Hepatocyte (in vitro differentiated cells): Measurements from ENCODE around the gene PTPRD. TPM values are rescaled to one million over a fixed set of nuclear protein-coding genes. Genes with fewer than 3 reads are reported as not detected.

Source experiments
- DNase-seq: peaks from one replicate; pipeline ENCODE4 v3.0.0-alpha.2; 2016; ENCODE audit warnings: low spot score
- H2AFZ ChIP-seq: fragments of 200-600 bp; sonication (generic); 2 replicates; pipeline ENCODE4 v1.6.0; 2016; ENCODE audit warnings: antibody characterized with exemption, mild to moderate bottlenecking
- H3K27ac ChIP-seq: fragments of 200-600 bp; sonication (generic); 2 replicates; pipeline ENCODE4 v1.5.1; 2016; ENCODE audit warnings: mild to moderate bottlenecking
- H3K27me3 ChIP-seq: fragments of 200-600 bp; sonication (generic); 2 replicates; pipeline ENCODE4 v1.6.1; 2016
- H3K36me3 ChIP-seq: fragments of 200-600 bp; sonication (generic); replicated peaks from 2 replicates; pipeline ENCODE4 v1.5.1; 2016; ENCODE audit warnings: low read depth; ENCODE audit not compliant: insufficient read depth
- H3K4me1 ChIP-seq: fragments of 200-600 bp; sonication (generic); 2 replicates; pipeline ENCODE4 v1.5.1; 2016; ENCODE audit warnings: mild to moderate bottlenecking, moderate library complexity; ENCODE audit not compliant: insufficient read depth
- H3K4me2 ChIP-seq: fragments of 200-600 bp; sonication (generic); 2 replicates; pipeline ENCODE4 v1.6.0; 2016
- H3K4me3 ChIP-seq: fragments of 200-600 bp; sonication (generic); 2 replicates; pipeline ENCODE4 v1.5.1; 2016; ENCODE audit warnings: mild to moderate bottlenecking
- H3K79me2 ChIP-seq: fragments of 200-600 bp; sonication (generic); 2 replicates; pipeline ENCODE4 v1.6.0; 2017; ENCODE audit warnings: mild to moderate bottlenecking
- H3K9me2 ChIP-seq: fragments of 200-600 bp; sonication (generic); replicated peaks from 2 replicates; pipeline ENCODE4 v1.6.0; 2017; ENCODE audit warnings: mild to moderate bottlenecking; ENCODE audit not compliant: insufficient read depth
- H3K9me3 ChIP-seq: fragments of 200-600 bp; sonication (generic); 2 replicates; pipeline ENCODE4 v1.5.1; 2016; ENCODE audit warnings: low read depth, mild to moderate bottlenecking
- H4K20me1 ChIP-seq: fragments of 200-600 bp; sonication (generic); 2 replicates; pipeline ENCODE4 v1.6.0; 2016; ENCODE audit warnings: mild to moderate bottlenecking; ENCODE audit not compliant: insufficient read depth, poor library complexity, severe bottlenecking
- CTCF ChIP-seq: fragments of 200-600 bp; sonication (generic); IDR thresholded peaks from 2 replicates; pipeline ENCODE4 v1.5.1; 2016; ENCODE audit warnings: antibody characterized with exemption, mild to moderate bottlenecking; ENCODE audit not compliant: poor library complexity
- EZH2 ChIP-seq: fragments of 200-600 bp; sonication (generic); IDR thresholded peaks from 2 replicates; pipeline ENCODE4 v1.6.1; 2016; ENCODE audit warnings: antibody characterized with exemption, mild to moderate bottlenecking, borderline replicate concordance
- EZH2phosphoT487 ChIP-seq: fragments of 200-600 bp; sonication (generic); IDR thresholded peaks from one replicate; pipeline ENCODE4 v1.6.1; 2018; ENCODE audit warnings: antibody characterized with exemption, mild to moderate bottlenecking, low read depth, moderate library complexity; ENCODE audit not compliant: unreplicated experiment, severe bottlenecking
- WGBS: methylation state at CpG from one replicate; pipeline ENCODE4 v1.1.6; 2016; ENCODE audit warnings: low lambda C conversion rate; ENCODE audit errors: missing lambda C conversion rate; 5-methylcytosine and 5-hydroxymethylcytosine counted together
- polyA plus RNA-seq: library from polyadenylated mRNA; unstranded; fragments of >200 nt; fragmentation: Nextera tagmentation; extraction: Ambion mirVana; gene quantifications from 2 replicates; pipeline ENCODE4 v1.2.1, GENCODE V29; 2016
- total RNA-seq: library from RNA; depleted of rRNA; stranded (reverse); fragments of >200 nt; gene quantifications from 2 replicates; pipeline ENCODE4 v1.2.3, GENCODE V29; 2014

Gene PTPRD
- total and polyA plus RNA-seq, 2 experiments from 2014 or later = 6.5 to 77.6 TPM

DNA sequence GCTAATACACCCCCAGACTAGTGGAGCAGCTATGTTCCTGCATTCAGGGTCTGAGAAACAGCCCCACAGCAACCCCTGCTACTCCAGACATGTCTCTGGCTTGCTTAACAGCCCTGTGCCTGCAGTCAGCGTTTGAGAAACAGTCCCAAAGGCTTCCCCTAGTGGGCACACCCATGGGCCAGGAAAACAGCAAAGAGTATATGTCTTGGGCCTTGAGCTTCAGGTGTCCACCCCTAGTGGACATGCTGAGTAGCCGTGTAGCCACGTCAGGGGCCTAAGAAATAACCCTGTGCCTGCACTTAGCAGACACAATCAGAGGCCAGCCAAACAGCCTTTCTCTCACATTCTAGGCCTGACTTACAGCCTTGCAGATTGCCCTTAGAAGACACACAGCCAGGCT is 698.6 kb downstream of the PTPRD start:
- DNase-seq = no peak
- Histone ChIP-seq H3K4me1 (no peaks in the 10 kb centered on the region), H3K79me2 (no peaks in the 10 kb centered on the region), H3K9me2 (no peaks in the 10 kb centered on the region), H3K4me2 (no peak overlapping the region), H3K4me3 (no peak overlapping the region), H2AFZ (no peak overlapping the region), H3K9me3 (no peaks in the 10 kb centered on the region), H4K20me1 (no peaks in the 10 kb centered on the region), H3K36me3 (no peaks in the 10 kb centered on the region), H3K27ac (no peak overlapping the region), H3K27me3 (no peaks in the 10 kb centered on the region)
- WGBS = 82% methylated on average over 3 of the region's 3 CpGs
- TF ChIP-seq EZH2 (no peak), CTCF (no peak), EZH2phosphoT487 (no peak)

GRCh38 chr9:9913276-9913832 is 699.4 kb downstream of the PTPRD start:
- no peak overlapping the region for H3K4me3 ChIP-seq
- WGBS = 71% methylated on average over 1 of the region's 1 CpG
- H3K4me2 ChIP-seq = peak overlapping the region; percentile 17
- no peaks in the 10 kb centered on the region for H4K20me1 ChIP-seq
- H3K9me2 ChIP-seq = no peaks in the 10 kb centered on the region
- H3K79me2 ChIP-seq = no peaks in the 10 kb centered on the region
- H3K27ac ChIP-seq = peak overlapping the region; percentile 59
- no peaks in the 10 kb centered on the region for H3K36me3 ChIP-seq
- TF ChIP-seq EZH2 = no peak
- no peak for TF ChIP-seq EZH2phosphoT487
- TF ChIP-seq CTCF = no peak
- peak; percentile 31 for DNase-seq
- H3K9me3 ChIP-seq = no peaks in the 10 kb centered on the region
- H2AFZ ChIP-seq = peak overlapping the region; percentile 0
- no peaks in the 10 kb centered on the region for H3K4me1 ChIP-seq
- H3K27me3 ChIP-seq = no peaks in the 10 kb centered on the region

DNA sequence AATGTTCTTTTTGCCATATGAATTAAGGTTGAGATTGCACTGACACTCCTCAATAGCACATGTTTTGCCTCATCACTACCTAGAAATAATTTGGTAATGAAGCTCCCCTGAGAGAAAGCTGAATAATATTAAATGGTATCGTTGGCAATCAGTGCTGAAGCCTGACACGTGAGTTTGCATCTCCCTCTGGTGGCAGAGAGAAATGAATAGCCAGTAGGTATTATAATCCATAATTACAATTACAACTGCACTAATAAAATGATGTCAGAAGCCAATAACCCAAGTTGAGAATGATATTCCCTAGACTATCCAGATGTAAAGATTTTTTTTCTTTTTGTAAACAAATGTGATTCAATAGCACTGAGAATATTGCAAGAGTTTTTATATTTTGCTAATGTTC is 700.3 kb downstream of the PTPRD start:
- H2AFZ ChIP-seq = no peak overlapping the region
- no peaks in the 10 kb centered on the region for H3K9me2 ChIP-seq
- H3K27ac ChIP-seq = no peak overlapping the region
- no peak overlapping the region for H3K4me2 ChIP-seq
- no peaks in the 10 kb centered on the region for H3K9me3 ChIP-seq
- H3K4me3 ChIP-seq = no peak overlapping the region
- no peak for TF ChIP-seq EZH2phosphoT487
- no peak for TF ChIP-seq EZH2
- peak; percentile 49 for TF ChIP-seq CTCF
- DNase-seq = no peak
- no peaks in the 10 kb centered on the region for H3K36me3 ChIP-seq
- no peaks in the 10 kb centered on the region for H3K27me3 ChIP-seq
- no peaks in the 10 kb centered on the region for H4K20me1 ChIP-seq
- H3K79me2 ChIP-seq = no peaks in the 10 kb centered on the region
- H3K4me1 ChIP-seq = no peaks in the 10 kb centered on the region
- 30% methylated on average over 2 of the region's 2 CpGs for WGBS

GRCh38 chr9:9905736-9906135 is 707.1 kb downstream of the PTPRD start:
- H2AFZ ChIP-seq = no peak overlapping the region
- TF ChIP-seq EZH2phosphoT487 (no peak), EZH2 (no peak), CTCF (no peak)
- H3K9me2 ChIP-seq = no peaks in the 10 kb centered on the region
- H3K27ac ChIP-seq = no peak overlapping the region
- H3K4me1 ChIP-seq = no peaks in the 10 kb centered on the region
- no peaks in the 10 kb centered on the region for H4K20me1 ChIP-seq
- H3K36me3 ChIP-seq = no peaks in the 10 kb centered on the region
- H3K4me3 ChIP-seq = no peak overlapping the region
- H3K4me2 ChIP-seq = no peak overlapping the region
- no peaks in the 10 kb centered on the region for H3K9me3 ChIP-seq
- 32% methylated on average over 3 of the region's 3 CpGs for WGBS
- no peak for DNase-seq
- H3K27me3 ChIP-seq = no peaks in the 10 kb centered on the region
- H3K79me2 ChIP-seq = no peaks in the 10 kb centered on the region
